Naive B cell (primary cell): ENCODE results near the gene VEPH1. TPM values are rescaled to one million over a fixed set of nuclear protein-coding genes. Genes with fewer than 3 reads are reported as not detected.

Source experiments
- ATAC-seq, 2 donors: fragments of 150-1000 bp; cut with Tn5 transposase; 2 replicates each; pipeline ENCODE4 v1.10.0; 2021; ENCODE audit warnings: low read depth in 2 of 2, mild to moderate bottlenecking in 2 of 2, moderate library complexity in 2 of 2
- DNase-seq: peaks from one replicate; pipeline ENCODE4 v3.0.0; 2022
- H3K27ac Mint-ChIP-seq, 6 donors: one replicate each; pipeline ENCODE4 v1.8.0; 2020 to 2022; ENCODE audit warnings: mild to moderate bottlenecking in 6 of 6, mixed read lengths in 6 of 6, moderate library complexity in 5 of 6, inconsistent platforms in 2 of 6
- H3K27me3 Mint-ChIP-seq, 3 donors: one replicate each; pipeline ENCODE4 v1.8.0; 2021 to 2022; ENCODE audit warnings: mixed read lengths in 3 of 3, mild to moderate bottlenecking in 1 of 3
- H3K36me3 Mint-ChIP-seq, 2 donors: one replicate each; pipeline ENCODE4 v1.8.0; 2020 to 2022; ENCODE audit warnings: mixed read lengths in 2 of 2, inconsistent platforms in 1 of 2, mild to moderate bottlenecking in 1 of 2
- H3K4me1 Mint-ChIP-seq, 3 donors: one replicate each; pipeline ENCODE4 v1.8.0; 2020 to 2022; ENCODE audit warnings: mixed read lengths in 3 of 3, inconsistent platforms in 1 of 3, mild to moderate bottlenecking in 1 of 3, moderate library complexity in 1 of 3
- H3K4me3 Mint-ChIP-seq, 8 donors: one replicate each; pipeline ENCODE4 v1.8.0; 2020 to 2022; ENCODE audit warnings: mild to moderate bottlenecking in 8 of 8, mixed read lengths in 8 of 8, moderate library complexity in 8 of 8, inconsistent platforms in 2 of 8
- H3K9me3 Mint-ChIP-seq, 7 donors: one replicate each; pipeline ENCODE4 v1.8.0; 2020 to 2022; ENCODE audit warnings: mixed read lengths in 7 of 7, mild to moderate bottlenecking in 5 of 7, inconsistent platforms in 2 of 7, moderate library complexity in 1 of 7
- polyA plus RNA-seq, 6 donors: library from polyadenylated mRNA; unstranded; fragments of 300-500 nt; fragmentation: Illumina TruSeq; gene quantifications; one replicate each; pipeline ENCODE4 v1.2.3, GENCODE V29; 2021; ENCODE audit warnings: low read depth in 6 of 6

Gene VEPH1
- polyA plus RNA-seq, 6 donors from 2014 or later: 0.20 to 1.6 TPM; not detected in 4

DNA sequence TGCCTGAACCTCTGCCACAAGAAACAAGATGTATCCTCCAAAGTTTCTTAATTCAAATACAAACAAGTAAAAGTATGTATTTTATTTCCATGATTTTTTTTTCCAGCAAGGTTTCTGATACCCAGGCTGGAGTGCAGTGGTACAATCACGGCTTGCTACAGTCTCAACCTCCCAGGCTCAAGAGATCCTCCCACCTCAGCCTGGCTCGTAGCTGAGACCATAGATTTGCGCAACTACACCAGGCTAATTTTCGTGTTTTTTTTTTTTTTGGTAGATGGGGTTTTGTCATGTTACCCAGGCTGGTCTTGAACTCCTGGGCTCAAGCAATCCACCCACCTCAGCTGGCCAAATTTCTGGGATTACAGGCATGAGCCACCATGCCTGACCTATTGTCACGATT lies 12.2 kb upstream of the VEPH1 start:
- DNase-seq (no peak), ATAC-seq (no peak)
- Mint-ChIP-seq H3K4me1 (no peaks in the 10 kb centered on the region), H3K9me3 (peaks cover 0 to 15% (median 2%) of the 10 kb centered on the region in 7 donors), H3K36me3 (no peaks in the 10 kb centered on the region), H3K27me3 (no peaks in the 10 kb centered on the region), H3K27ac (no peak overlapping the region), H3K4me3 (no peak overlapping the region)

DNA sequence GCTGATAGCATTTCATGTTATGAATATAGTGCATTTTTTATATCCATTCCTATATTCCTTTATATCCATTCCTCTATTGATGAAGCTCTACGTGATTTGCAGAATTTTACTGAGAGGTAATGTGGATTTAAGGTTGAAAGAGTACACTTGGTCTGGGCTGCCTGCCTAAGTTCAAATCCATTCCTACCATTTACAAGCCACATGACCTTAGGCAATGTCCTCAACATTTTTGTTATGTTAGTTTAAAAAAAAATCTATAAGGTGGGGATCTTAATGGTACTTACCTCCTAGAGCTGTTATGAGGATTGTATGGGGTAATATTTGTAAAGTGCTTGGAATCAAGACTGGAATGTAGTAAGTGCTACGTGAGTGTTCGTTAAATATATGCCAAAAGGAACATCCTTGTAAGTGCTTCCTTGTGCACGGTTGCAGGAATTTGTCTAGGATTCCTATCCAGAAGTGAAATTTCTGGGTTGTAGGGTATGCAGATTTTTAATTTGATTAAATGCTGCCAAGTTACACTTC lies 11.2 kb upstream of the VEPH1 start:
- no peak for DNase-seq
- H3K27me3 Mint-ChIP-seq: no peaks in the 10 kb centered on the region
- peaks cover 0 to 9% (median 1%) of the 10 kb centered on the region in 7 donors for H3K9me3 Mint-ChIP-seq
- no peak for ATAC-seq
- H3K36me3 Mint-ChIP-seq: no peaks in the 10 kb centered on the region
- H3K4me3 Mint-ChIP-seq: no peak overlapping the region
- H3K4me1 Mint-ChIP-seq: no peaks in the 10 kb centered on the region
- H3K27ac Mint-ChIP-seq: no peak overlapping the region

DNA sequence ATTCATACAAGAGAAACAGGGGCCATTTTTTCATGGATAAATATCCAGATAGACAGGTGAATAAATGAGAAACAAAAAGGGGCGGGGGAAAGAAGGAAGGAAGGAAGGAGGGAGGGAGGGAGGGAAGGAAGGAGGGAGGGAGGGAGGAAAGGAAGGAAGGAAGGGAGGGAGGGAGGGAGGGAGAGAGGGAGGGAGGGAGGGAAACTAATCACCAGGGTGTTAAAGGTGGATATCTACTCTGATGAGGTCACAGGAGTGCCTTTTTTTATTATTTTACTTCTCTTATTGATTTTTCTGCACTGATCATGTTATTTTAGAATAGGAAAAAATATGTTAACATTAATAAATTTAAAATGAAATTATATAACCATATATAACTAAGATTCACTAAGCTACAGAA lies 10.4 kb upstream of the VEPH1 start:
- no peak overlapping the region for H3K4me3 Mint-ChIP-seq
- H3K9me3 Mint-ChIP-seq: peaks cover 0 to 2% (median 0%) of the 10 kb centered on the region in 7 donors
- H3K27ac Mint-ChIP-seq: no peak overlapping the region
- ATAC-seq (no peak), DNase-seq (no peak)
- no peaks in the 10 kb centered on the region for H3K4me1 Mint-ChIP-seq
- peaks cover 0 to 3% (median 2%) of the 10 kb centered on the region in 3 donors for H3K27me3 Mint-ChIP-seq
- no peaks in the 10 kb centered on the region for H3K36me3 Mint-ChIP-seq

DNA sequence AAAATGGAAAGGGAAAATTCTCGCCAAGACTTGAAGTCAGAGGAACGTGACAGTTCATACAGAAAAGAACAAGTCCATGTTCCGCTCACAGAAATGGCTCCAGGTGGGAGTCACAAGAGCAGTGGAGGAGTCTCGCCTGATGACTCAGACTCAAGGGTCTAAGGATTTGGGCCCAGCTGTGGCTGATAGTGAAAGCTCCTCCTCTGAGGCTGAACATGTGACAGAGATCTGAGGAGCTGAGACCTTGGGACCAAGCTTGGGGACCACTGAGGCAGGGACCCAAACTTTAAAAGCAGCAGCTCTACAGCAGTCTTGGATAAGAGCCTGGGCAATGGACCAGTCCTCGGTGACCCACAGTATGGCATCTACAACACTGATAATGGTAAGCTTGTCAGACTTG lies 9.3 kb upstream of the VEPH1 start:
- Mint-ChIP-seq H3K27ac (peak overlapping the region in 1 of 6 donors; percentile 20), H3K27me3 (peaks cover 0 to 11% (median 6%) of the 10 kb centered on the region in 3 donors), H3K36me3 (no peaks in the 10 kb centered on the region), H3K4me1 (no peaks in the 10 kb centered on the region), H3K4me3 (no peak overlapping the region), H3K9me3 (peaks cover 0 to 2% (median 0%) of the 10 kb centered on the region in 7 donors)
- no peak for ATAC-seq
- DNase-seq: no peak

DNA sequence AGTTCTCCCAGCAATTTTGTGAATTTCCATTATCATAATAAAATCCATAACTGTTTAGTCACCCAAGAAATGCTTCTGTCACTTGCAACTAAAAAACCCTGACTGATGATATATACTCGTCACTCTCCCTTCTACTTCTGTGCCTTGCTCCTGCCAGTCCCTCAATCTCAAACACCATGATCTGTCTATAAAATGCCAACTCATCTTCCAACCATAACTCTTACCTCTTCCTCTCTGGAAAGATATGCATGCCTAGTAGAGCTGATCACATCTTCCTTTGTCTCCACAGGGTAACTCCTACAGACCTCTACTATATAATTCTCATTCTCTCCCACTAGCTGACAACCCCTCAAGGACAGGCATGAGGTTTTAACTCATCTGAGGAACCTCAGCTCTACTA lies 5.2 kb upstream of the VEPH1 start:
- DNase-seq (no peak), ATAC-seq (no peak)
- Mint-ChIP-seq H3K27me3 (peaks cover 4 to 16% (median 11%) of the 10 kb centered on the region in 3 donors), H3K9me3 (peaks cover 0 to 5% (median 2%) of the 10 kb centered on the region in 7 donors), H3K4me3 (no peak overlapping the region), H3K4me1 (no peaks in the 10 kb centered on the region), H3K36me3 (no peaks in the 10 kb centered on the region), H3K27ac (no peak overlapping the region)

DNA sequence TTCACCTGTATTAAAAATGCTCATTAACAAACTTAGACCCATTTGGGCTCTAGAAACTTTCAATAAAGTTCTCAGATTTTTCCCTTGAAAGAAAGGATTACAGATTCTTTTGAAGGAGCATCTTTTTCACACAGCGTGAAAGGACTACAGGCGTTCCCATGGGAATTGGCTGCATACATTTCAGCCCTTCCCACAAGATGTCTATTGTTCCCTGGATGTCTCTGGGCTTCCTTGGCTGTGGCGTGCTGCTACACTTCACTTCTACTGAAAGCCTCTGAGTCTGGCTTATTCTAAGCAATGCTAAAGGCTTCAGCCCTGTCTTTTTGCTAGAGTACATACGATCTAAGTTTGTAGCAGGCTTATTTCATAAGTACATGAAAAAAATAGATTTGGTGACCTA lies 1.4 kb downstream of the VEPH1 start:
- DNase-seq: no peak
- no peak for ATAC-seq
- Mint-ChIP-seq H3K27ac (no peak overlapping the region), H3K4me3 (no peak overlapping the region), H3K9me3 (peaks cover 0 to 5% (median 0%) of the 10 kb centered on the region in 7 donors), H3K27me3 (peaks cover 25 to 52% (median 46%) of the 10 kb centered on the region in 3 donors), H3K4me1 (peaks cover 10 to 11% (median 11%) of the 10 kb centered on the region in 3 donors), H3K36me3 (no peaks in the 10 kb centered on the region)

DNA sequence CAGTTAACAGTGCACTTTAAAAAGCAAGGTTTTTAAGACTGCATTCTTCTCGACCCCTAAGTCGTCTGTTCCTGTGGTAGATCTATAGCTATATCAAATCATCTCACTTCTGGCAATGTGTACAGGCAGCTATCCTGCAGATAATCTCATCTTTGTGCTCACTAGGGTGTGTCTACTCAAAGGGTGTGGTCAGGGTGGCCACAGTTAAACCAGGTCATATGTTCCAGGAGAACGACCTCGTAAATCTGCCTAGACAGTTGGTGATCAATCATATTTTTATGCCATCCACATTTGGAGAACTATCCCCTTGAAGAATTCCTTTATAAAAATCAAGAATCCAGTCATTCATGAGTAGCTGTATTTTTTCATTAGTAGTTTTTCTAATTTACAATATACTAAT lies 3.0 kb downstream of the VEPH1 start:
- no peak overlapping the region for H3K27ac Mint-ChIP-seq
- H3K4me1 Mint-ChIP-seq: peaks cover 10 to 11% (median 11%) of the 10 kb centered on the region in 3 donors

DNA sequence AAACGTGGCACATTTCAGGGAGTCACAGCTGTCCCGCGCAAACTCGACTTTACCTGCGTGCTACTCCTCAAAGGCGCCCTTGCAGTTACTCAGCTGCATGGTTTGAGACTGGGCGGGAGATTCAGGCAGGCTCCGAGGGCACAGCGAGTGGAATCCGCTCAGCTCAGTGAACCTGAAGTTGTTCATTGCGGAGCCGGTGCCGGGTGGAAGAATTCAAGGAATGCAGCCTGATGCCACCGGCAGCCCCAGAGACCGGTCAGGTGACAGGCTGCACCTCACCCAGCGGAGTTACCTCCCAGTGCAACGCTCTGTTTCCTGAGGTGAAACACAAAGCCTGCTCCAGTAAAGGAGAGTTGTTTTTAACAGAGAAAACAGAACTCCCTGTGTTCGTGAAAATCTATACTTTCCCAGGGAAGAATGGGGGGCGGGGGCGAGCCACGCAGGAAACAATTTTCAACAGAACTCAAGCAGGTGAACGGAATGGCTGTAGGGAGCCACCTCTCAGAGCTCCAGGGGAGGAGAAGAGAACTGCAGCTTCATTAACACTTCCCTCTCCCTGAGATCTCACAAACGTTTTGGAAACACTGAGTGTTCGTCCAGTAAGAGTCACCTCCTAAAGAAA lies 3.8 kb downstream of the VEPH1 start:
- ATAC-seq (no peak), DNase-seq (no peak)
- peaks cover 38 to 54% (median 41%) of the 10 kb centered on the region in 3 donors for H3K27me3 Mint-ChIP-seq
- peaks cover 10 to 11% (median 11%) of the 10 kb centered on the region in 3 donors for H3K4me1 Mint-ChIP-seq
- H3K9me3 Mint-ChIP-seq: peaks cover 0 to 2% (median 0%) of the 10 kb centered on the region in 7 donors
- no peak overlapping the region for H3K4me3 Mint-ChIP-seq
- H3K27ac Mint-ChIP-seq: peak overlapping the region in 1 of 6 donors; percentile 37
- no peaks in the 10 kb centered on the region for H3K36me3 Mint-ChIP-seq

More for the DNA sequence above, 3.0 kb downstream of the VEPH1 start:
- H3K36me3 Mint-ChIP-seq: no peaks in the 10 kb centered on the region
- H3K9me3 Mint-ChIP-seq: peaks cover 0 to 2% (median 0%) of the 10 kb centered on the region in 7 donors
- peak overlapping the region in 1 of 8 donors; percentile 44 for H3K4me3 Mint-ChIP-seq
- DNase-seq (no peak), ATAC-seq (no peak)
- peaks cover 32 to 54% (median 40%) of the 10 kb centered on the region in 3 donors for H3K27me3 Mint-ChIP-seq

DNA sequence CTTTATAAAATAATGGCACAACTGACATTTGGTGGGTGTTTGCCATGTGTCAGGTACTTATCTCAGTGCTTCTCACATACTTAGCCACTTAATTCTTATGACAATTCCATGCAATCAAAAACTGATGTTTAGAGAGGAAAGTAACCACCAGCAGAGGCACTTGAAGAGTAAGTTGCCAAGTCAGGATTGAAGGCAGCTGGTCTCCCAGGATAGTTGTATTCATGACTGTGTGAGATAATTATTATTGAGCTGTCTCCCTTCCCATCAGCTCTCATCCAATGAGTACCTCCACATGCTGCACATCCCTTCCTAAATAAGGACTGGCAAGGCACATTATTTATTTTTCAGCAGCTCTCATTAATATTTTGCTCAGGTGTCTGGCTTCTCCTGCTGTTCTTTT lies 4.8 kb downstream of the VEPH1 start:
- ATAC-seq (no peak), DNase-seq (no peak)
- Mint-ChIP-seq H3K4me3 (no peak overlapping the region), H3K36me3 (no peaks in the 10 kb centered on the region), H3K27me3 (peaks cover 46 to 53% (median 49%) of the 10 kb centered on the region in 3 donors), H3K27ac (no peak overlapping the region), H3K4me1 (peaks cover 10 to 11% (median 11%) of the 10 kb centered on the region in 3 donors), H3K9me3 (peaks cover 0 to 2% (median 0%) of the 10 kb centered on the region in 7 donors)

DNA sequence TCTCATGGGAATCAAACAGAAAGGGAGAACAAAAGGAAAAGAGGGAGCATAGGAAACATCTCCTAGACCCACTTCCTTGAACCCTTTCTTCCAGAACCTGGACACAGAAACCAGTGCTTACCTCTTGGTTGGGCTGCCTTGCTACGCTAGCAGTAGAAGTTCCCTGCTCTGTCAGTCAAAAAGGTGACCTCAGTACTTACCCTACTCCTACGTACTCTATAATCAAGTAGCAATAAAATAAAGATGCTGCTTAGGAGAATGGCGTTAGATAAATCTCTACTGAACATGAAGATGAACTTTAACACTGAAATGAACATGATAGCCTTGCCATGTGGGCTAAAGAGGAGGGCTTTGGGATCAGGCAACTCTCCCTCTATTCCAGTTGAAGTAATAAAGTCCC lies 7.4 kb downstream of the VEPH1 start:
- H3K27me3 Mint-ChIP-seq: peaks cover 39 to 46% (median 39%) of the 10 kb centered on the region in 3 donors
- H3K27ac Mint-ChIP-seq: no peak overlapping the region
- ATAC-seq (no peak), DNase-seq (no peak)
- no peaks in the 10 kb centered on the region for H3K36me3 Mint-ChIP-seq
- H3K4me3 Mint-ChIP-seq: no peak overlapping the region
- peaks cover 10 to 11% (median 11%) of the 10 kb centered on the region in 3 donors for H3K4me1 Mint-ChIP-seq
- H3K9me3 Mint-ChIP-seq: peaks cover 0 to 2% (median 0%) of the 10 kb centered on the region in 7 donors

DNA sequence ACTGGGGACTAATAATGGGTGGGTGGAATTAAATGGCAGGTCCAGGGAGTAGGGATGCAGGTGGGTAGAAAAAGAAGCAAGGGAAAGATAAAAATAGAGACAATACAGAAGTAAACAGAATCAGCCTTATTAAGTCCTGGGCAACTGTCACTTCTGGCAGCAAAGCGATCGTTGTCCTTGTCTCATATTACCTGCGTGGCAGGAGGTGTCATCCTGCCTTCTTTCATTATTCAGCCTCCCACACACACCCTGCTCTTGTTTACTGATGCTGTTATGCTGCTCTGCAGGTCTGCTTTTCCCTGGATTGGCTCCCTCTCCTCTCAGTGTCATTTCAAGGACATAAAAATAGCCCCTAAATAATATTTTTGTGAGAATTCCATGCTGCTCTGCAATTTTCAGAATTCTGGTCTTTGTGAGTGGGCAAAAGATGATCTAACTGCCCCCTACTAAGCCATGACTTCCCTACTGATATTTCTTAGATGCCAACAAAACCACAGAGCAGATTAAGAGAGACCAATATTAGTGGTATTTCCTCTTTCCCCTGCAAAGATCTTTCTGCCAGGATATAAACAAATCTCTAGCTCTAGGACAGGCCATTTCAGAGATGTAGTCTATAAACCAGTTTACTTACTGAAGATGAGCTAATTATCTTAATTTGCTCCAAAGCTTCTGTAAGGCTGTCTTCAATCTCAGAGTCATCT lies 8.5 kb downstream of the VEPH1 start:
- no peak for DNase-seq
- Mint-ChIP-seq H3K27ac (no peak overlapping the region), H3K36me3 (no peaks in the 10 kb centered on the region), H3K4me3 (no peak overlapping the region), H3K9me3 (no peaks in the 10 kb centered on the region), H3K27me3 (peaks cover 28 to 42% (median 31%) of the 10 kb centered on the region in 3 donors), H3K4me1 (peaks cover 4 to 8% (median 5%) of the 10 kb centered on the region in 3 donors)
- ATAC-seq: no peak

DNA sequence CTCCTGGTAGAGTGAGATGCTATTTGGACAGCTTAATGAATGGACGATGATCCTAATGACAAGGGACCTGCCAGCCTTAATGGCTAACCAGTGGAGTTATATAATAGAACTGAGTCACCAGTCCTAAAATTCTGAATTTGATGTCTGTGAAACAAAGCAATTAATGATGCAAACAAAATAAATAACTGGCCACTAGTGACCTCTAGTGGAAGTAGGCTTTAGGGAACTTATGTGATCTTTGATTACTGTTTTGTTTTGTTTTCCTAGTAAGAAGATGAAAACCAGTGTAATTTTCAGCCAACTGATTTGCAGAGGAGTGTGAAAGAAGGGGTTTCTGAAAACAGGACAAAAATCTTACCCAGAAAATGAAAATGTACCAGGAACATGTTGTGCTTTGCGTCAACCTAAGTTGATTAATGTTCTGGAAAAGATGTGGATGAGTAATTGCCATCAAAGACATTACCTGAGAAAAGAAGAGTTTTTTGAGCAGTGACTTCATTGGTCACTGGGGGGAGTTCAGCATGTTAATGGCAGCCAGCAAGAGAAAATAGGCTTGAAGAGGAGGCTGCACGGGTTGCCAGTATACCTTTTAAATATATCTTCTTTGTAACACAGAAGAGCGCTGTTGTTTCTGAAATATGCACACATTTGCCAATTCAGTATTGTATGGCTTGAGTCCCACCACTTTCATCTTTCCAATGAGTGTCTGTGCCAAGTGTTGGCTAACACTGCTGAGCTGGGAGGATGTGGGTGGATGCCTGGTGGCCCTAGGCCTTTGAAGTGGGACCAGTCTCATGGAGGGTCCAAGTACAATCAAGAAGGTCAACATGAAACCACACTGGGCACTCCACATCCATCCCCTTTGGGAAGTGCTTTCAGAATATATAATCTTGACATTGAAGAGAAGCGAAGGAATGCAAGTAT lies 9.3 kb downstream of the VEPH1 start:
- H3K4me3 Mint-ChIP-seq: no peak overlapping the region
- H3K9me3 Mint-ChIP-seq: no peaks in the 10 kb centered on the region
- ATAC-seq (no peak), DNase-seq (no peak)
- H3K27ac Mint-ChIP-seq: no peak overlapping the region
- H3K36me3 Mint-ChIP-seq: no peaks in the 10 kb centered on the region
- peaks cover 26 to 41% (median 30%) of the 10 kb centered on the region in 3 donors for H3K27me3 Mint-ChIP-seq
- H3K4me1 Mint-ChIP-seq: no peaks in the 10 kb centered on the region

DNA sequence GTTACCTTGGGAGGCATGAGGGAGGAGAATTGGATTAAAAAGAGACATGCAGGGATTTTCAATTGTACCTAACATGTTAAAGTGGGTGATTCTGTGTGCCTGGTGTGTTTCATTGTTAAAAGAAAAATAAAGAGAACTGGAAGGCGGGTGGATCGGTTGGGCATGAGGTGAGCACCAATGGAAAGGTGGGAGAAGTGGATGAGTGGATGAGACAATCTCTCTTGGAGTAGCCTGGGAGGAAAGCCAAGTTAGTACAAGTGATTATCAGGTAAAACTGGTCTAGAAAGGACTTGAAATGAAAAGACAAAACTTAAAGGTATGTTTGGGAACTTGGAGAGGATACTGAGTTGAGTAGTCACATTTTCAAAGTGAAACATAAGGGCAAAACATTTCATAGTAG lies 12.1 kb downstream of the VEPH1 start:
- ATAC-seq (no peak), DNase-seq (no peak)
- H3K36me3 Mint-ChIP-seq: no peaks in the 10 kb centered on the region
- H3K9me3 Mint-ChIP-seq: no peaks in the 10 kb centered on the region
- H3K27ac Mint-ChIP-seq: peak overlapping the region in 2 of 6 donors; percentile 3 to 12
- no peaks in the 10 kb centered on the region for H3K4me1 Mint-ChIP-seq
- no peak overlapping the region for H3K4me3 Mint-ChIP-seq
- H3K27me3 Mint-ChIP-seq: peaks cover 9 to 20% (median 14%) of the 10 kb centered on the region in 3 donors
